Sigmoid colon (tissue), 4 donors: Measurements from ENCODE around the gene TBC1D22A.

Source experiments
- CTCF ChIP-seq, 4 experiments: fragments of 450-650 bp in 3 of 4; fragments of 200-600 bp in 1 of 4; IDR thresholded peaks; one replicate each; pipeline ENCODE4 v1.5.1; 2016 to 2019; ENCODE audit warnings: antibody characterized with exemption in 4 of 4, mild to moderate bottlenecking in 3 of 4, moderate library complexity in 2 of 4
- EP300 ChIP-seq, 4 donors: sonication (generic); formaldehyde crosslinking; IDR thresholded peaks; one replicate each; pipeline ENCODE4 v1.6.1; 2017; ENCODE audit warnings: antibody characterized with exemption in 4 of 4
- POLR2A ChIP-seq, 2 donors: fragments of 450-650 bp; IDR thresholded peaks; one replicate each; pipeline ENCODE4 v1.6.1; 2016; ENCODE audit warnings: antibody characterized with exemption in 2 of 2, mild to moderate bottlenecking in 2 of 2, moderate library complexity in 2 of 2
- POLR2AphosphoS5 ChIP-seq, 4 donors: sonication (generic); formaldehyde crosslinking; IDR thresholded peaks; one replicate each; pipeline ENCODE4 v1.6.1; 2017; ENCODE audit warnings: antibody characterized with exemption in 4 of 4

- TF ChIP-seq POLR2AphosphoS5 (IDR thresholded peaks at IDR 0.05): no peak
- no peak for TF ChIP-seq CTCF (IDR thresholded peaks at IDR 0.05)
- TF ChIP-seq POLR2A (IDR thresholded peaks at IDR 0.05): no peak
- TF ChIP-seq EP300 (IDR thresholded peaks at IDR 0.05): no peak
These were observed 220.6 kb downstream of the TBC1D22A start for GRCh38 chr22:46983046-46983445.
